HG02973 (cell line): ENCODE data around the gene ZIC2.

Experiments used
- ATAC-seq: cut with Tn5 transposase; IDR thresholded peaks from one replicate; pipeline ENCODE4 v1.9.1; 2021; ENCODE audit warnings: moderate library complexity; ENCODE audit not compliant: unreplicated experiment

Gene ZIC2

DNA sequence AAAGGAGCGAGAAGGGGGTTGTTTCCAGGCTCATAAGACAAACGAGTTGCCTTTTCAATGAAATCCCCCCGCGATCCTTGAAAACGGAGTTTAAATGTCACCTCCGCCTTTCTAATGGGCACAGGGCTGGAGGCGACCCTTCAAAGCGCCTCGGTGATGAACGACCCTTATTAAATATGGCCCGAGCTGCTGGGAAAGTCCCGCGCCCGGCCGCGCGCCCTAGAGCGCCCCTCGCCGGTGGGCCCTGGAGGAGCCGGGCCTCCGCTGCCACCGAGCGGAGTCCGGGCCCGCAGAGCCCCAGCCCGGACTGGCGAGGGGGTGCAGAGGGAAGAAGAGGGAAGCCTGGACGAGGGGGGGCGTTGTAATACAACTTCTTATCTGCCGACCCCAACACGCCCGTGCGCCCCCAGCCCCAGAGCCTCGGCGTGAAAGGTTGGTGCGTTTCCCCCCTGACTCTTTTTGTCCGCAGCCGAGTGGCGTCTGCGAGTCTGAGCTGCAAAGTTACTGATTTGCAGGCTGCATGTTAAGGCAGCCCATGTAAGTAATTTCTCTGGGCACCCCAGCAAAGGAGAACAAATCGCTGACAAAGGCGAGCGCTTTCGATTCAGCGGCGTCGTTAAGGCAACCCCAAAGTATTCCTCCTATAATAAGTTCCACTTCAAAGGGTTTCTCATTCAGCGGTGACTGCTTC, 21.9 kb upstream of the ZIC2 start:
- ATAC-seq, result no peak

DNA sequence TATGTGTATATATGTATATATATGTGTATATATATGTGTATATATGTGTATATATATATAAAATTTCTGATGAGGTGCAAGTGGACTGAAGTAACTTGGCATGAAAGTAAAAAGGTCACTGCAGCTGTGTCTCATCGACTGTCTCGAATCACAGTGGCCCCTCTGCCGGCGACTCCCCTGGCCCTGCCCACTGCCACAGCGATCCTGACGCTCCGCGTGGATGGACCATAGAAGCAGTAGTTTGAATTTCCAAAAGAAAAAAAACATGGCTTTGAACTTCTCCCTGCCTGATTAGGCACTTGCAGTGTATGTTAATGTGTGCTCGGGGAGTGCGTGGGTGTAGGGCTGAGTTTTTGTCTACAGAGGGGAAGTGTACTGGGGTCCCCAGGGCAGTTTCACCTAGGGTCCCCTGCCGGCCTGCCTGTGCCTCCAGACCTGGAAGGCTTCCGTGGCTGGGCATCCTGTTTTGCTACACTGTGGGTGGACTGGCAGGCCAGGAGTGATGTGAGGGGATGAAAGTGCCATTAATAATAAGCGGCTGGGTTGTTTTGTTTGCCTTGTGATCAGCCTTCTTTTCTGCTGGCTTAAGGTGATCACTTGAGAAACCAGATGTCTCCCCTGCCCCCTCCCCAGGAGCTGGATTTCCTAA, 20.8 kb upstream of the ZIC2 start:
- ATAC-seq, result no peak

DNA sequence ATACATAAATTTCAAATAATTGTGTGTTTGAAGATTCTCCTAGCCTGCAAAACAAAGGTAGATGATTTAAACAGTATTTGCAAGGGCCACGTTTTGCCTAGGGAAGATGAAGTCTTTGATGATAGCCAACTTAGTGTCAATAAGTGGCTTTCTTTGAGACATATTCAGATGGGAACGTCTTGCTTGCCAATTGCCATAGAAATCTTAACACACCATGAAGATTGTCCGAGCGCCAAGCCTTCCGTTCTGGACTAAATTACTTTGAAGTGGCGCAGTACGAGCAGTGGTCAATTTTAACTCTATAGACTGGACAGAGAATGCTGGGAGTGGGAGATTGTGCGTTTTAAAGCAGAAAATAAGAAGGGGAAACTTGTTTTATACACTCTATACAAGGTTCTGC, 19.9 kb upstream of the ZIC2 start:
- no peak for ATAC-seq

DNA sequence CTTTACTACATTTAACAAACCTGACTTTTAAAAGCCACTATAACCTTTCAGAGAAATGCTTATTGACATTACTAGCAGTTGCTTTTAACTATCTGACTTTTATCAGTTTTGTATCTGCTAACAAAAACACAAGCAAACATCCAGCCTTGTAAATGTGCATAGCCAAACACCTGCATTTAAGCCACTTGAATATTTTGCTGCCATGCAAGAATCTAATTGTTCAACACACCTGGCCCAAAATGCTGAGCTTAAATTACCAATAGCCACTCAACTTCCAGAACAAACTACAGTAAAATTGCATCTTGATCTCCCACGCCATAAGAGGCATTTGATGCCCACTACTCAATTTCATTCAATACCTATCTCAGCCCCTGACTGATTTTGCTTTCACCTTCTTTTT, 19.3 kb upstream of the ZIC2 start:
- ATAC-seq, result no peak

DNA sequence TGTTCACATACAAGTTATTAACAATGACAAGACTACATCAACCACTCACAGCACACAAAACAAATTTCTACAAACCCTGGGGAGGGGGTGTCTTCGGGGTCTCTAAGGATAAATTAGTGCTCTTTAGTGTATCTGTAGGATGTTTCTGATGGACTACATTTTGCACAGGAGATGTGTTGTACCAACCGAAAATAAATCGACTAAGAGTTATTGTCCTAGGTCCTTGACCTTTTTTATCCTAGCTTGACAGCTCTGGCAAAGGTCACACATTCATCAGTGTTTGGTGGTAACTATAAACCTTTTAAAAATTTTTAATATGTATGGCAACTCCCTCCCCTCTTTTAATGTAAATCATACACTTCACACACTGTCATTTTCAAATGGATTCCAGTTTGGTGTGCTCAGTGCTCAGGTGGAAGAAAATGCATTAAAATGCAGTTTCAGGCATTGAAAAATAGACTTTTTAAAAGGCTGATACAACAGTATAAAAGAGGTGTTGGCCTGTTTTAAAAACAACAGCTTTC, 17.7 kb upstream of the ZIC2 start:
- no peak for ATAC-seq

DNA sequence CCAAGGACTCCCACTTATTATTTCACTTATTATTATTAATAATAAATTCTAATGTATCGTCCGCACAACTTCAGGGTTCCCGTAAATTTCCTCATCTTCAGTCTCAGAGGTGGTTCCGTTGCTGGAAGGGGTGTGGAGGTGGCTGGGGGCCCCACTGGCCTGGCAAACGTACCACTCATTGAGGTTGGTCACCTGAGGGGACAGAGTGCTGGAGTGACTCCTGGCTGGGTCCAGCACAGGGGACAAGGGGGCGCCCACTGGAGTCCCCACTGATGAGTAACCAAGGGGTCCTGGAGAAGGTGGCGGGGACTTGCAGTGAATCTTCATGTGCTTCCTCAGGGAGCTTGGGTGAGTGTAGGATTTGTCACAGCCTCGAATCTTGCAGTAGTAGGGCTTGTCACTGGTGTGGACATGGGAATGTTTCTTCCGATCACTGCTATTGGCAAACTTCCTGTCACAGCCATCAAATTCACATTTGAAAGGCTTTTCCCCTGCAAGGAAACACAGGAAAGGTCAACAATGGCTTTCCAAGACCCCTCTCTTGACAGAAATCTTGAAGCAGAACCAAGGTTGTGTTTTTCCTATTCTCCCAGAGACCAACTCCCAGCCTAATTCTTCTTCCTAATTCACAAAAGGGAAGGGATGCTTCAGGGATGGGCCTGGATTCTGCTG, 16.1 kb upstream of the ZIC2 start:
- no peak for ATAC-seq

DNA sequence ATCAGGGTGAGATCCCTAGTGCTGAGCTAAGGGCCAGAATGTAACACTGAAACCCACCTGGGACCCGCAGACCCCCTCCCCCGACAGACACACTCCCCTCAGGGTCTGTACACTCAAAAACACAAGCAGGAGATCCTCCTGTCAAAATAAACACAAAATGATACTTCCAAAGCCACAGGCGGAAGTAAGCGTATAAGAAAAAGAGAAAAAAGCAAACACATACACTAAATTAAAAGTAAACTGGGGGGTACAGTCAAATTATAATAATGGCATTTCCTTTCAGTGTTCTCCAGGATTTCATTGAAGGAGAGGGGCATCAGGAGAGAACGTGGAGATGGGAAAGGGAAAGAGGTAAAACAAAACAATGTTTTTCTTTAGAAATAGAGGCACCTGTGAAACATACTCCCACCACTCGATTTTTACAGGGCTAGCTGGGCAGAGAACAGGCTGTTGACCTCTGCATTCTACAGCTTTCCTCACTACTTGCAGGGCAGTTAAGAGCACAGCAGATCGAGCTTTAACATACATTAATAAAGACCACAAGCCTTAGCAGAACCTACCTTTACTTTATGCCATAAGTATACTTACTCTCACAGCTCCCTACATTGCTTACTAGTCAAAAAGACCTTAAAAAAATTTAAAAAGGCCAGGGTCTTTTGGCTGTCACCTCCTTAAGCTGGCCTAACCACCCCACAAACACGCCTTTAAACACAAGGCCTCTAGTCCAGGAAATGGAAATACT, 15.3 kb upstream of the ZIC2 start:
- ATAC-seq, result no peak

DNA sequence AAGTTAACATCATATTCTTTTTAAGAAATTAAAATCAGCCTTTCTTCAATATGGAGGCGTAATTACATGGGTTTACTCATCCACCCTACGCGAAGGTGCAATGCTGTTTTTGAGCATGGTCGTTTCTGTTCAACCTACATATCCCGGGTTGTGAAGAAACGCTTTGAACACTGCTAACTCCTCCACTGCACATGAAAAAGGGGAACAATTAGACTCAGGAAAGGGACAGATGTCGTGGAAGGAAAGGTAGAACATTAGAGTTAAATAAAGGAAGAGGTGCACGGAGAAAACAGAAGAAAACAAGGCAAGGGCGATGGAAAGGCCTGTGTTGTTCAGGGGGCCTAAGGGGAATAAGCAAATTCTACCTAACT, 14.1 kb upstream of the ZIC2 start:
- ATAC-seq, result no peak

DNA sequence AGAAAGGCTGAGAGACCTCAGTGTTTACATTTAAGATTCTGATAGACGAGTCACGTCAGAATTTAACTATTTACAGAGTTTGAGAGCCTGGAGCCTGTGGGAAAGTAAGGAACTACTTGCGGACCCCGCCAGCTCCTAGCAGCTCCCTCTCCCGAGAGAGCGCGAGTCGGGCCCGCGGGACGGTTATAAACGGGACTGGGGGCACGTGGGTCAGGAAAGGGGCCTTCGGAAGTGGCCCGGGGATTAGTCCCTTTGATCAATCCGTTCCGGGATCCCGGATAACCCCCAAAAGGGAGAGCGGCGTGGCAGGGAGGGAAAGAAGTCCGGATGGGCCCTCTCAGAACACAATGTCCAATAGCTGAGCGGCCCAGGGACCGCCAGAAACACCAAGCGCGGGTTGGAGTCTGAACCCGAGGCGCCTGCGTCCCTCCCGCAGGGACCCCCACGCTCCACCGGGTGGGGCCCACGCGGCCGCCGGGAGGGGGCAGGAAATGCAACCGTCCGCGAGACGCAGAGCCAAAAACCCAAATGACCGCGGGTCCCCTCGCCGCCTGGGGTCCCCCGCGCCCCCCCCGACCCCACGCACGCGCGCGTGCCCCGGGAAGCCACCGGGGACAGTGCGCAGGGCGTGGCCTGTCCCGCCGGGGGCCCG, 13.6 kb upstream of the ZIC2 start:
- ATAC-seq, result no peak

DNA sequence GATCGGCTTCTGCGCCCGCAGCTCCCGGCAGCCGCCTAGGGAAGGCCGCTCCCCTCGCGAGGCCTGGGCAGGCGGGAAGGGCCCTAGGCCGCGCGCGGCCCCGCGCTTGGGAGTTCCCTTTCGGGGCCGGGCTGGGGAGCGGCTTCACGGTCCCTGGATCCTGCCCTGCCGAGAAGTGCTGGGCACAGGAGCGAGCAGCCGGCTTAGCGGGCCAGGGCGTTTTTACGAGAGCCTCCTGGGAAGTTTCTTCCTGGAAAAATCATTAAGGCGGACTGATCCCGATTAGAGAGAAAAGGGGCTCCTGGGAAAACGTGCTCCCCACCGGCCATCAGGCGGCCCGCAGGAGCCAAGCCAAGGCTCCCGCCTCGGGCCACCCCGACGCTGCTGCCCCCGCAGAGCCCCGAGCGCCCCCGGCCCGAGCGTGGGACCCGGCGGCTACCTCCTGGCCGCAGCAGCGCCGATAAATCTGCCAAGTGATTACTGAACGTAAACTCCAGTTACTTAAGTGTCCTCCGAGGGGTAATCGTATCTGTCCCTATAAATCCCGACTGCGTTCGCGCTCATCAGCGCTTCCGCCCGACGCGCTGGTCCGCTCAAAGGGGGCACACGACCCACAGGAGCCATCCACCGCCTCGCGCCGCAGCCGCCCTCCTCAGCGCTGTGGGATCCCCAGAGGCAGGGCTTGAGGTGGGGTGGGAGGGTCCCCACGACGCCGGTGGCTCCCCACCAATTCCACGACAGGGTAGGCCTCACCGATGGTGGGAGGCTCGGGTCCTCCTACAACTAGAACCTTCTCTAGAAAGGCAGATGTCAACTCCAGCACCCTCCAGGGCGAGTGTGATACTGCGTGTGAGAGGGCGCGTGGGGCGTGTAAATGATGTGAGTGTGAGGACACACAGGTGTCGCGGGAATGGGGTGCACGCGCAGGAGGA, 12.8 kb upstream of the ZIC2 start:
- ATAC-seq, result no peak

DNA sequence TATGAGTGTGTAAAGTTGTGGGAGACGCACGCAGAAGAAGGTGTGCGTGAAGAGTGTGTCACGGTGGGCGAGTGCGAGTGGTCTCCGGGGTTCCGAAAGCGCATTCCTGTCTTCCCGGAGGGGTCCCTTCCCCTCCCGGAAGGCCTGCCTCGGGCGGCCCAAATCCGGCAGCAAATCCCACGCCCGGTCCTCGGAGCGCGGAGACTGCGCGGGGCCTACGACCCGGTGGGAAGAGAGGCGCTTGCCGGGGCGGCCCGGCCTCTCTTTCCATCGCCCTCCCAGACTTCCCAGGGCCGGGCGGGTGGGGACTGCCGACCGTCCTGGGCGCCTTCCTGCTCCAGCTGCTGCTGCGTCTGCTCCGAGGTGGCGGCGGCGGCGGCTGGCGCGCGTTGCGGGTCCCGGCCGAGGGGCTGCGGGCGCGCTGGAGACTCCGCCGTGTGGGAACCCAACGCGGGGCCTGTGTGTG, 12.1 kb upstream of the ZIC2 start:
- no peak for ATAC-seq

DNA sequence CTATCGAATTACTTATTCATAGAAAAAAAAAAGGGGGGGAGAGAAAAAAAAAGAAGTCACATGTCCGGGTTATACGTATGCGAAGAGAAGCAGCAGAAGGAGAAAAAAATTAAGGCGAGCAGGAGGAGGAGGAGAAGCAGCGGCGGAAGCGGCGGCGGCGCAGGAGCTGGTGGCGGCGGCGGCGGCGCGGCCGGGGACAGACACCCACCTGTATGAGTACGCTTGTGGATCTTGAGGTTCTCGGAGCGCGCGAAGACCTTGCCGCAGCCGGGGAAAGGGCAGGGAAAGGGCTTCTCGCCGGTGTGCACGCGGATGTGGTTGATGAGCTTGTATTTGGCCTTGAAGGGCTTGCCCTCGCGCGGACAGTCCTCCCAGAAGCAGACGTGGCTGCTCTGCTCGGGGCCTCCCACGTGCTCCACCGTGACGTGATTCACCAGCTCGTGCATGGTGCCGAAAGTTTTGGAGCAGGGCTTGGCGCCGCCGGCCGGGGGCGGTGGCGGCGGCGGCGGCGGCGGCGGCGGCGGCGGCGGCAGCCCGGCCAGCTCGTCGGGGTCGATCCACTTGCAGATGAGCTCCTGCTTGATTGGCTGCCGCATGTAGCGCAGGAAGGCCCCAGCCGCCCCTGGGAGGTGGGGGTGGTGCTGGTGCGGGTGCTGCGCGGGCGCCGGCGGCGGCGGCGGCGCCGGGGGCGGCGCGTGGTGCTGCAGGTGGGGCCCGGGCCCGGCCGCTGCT, 11.5 kb upstream of the ZIC2 start:
- no peak for ATAC-seq

DNA sequence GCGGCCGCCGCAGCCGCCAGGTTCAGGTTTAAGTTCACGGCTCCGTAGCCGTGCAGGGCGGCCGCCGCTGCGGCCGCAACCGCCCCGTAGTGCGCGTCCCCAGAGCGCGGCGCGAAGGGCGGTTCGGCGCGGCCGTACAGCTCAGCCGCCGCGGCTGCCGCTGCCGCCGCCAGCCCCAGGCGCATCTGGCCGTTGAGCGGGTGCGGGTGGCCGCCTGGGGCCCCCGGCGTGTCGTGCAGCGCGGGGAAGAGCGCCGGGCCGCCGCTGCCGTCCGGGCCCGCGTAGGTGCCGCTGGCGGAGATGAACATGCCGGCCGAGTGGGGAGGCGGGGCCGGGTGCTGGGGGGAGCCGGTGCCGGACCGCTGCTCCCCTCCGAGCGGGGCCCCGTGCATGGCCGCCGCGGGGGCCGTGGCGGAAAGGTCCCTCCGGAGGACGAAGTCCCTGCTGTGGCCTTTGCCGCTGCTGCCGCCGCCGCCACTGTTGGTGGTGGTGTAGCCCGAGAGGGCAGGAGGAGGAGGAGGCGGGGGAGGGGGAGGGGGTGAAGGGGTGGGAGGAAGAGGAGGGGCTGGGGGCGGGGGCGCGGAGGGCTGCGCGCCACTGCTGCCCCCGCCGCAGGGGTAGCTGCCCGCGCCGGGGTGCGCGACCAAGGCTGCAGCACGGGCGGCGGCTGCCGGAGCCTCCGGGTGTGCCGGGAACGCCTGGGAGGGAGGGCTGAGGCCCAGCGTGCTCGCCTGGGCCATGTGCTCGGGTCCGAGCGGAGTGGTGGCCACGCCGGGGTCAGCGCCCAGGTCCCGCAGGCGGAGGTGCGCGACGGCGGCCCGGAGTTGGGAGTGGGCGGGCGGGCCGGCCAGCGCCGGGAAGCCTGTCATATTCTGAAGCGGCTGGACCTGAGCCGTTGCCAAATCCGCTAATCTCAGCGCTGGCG, 10.7 kb upstream of the ZIC2 start:
- no peak for ATAC-seq

DNA sequence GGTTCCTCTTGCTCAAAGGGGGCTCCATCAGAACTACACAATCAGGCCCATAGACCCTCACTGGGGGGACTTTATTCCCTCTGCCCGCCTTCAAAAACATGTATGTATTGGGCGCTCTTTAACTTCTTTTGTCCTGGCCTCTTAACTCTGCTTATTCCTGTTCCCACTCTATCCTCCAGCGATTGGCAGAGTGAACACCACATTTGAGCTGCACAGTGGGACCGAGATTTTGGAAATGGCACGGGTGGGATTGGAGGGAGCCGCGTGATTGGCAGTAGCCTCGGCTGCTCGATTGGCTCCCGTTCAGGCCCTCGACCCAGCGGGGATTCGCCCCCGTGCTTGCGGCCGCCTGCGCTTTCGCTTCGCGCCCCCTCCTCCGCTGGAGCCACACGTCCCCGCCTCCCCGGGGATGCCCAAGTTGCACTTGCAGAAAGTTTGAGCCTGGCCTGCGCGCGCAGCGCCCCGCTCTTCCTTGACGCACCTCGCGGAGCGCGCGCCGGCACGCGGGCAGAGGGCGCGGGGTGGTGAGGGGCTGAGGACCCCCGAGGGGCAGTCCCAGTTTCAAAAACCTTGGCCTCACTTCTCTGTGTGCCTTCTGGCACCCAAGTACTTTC, 9.9 kb upstream of the ZIC2 start, which contains the start of gene ZIC5:
ZIC5 (minus strand) TSS at position 192 of the 614 bp plus-strand sequence; CDS start at position 28, 164 bp downstream.
- ATAC-seq, result no peak

DNA sequence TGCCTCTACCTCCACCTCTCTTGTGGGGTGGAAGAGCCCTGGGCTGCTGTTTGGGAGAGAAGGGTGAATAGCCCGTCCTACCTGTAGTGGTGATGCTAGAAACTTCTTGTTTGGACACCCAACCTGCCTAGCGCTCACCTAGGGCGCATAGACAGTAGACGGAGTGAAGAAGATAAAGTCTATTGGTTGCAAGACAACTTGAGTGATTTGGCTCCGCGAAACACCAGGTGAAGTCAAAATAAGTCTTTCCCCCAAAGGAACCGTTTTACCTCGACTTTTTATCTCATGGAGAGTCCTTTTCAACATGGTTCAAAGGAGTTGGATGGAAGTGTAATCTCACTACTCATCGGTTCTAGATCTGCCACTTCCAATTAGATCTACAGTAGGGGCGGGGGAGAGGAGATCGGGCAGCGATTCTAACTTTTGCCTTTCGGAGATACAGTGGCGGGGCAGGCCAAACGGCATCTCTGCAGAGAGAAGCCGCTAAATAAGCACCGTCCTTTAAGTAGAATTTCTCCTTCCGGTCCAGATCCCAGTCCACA, 9.3 kb upstream of the ZIC2 start:
- ATAC-seq, result no peak

DNA sequence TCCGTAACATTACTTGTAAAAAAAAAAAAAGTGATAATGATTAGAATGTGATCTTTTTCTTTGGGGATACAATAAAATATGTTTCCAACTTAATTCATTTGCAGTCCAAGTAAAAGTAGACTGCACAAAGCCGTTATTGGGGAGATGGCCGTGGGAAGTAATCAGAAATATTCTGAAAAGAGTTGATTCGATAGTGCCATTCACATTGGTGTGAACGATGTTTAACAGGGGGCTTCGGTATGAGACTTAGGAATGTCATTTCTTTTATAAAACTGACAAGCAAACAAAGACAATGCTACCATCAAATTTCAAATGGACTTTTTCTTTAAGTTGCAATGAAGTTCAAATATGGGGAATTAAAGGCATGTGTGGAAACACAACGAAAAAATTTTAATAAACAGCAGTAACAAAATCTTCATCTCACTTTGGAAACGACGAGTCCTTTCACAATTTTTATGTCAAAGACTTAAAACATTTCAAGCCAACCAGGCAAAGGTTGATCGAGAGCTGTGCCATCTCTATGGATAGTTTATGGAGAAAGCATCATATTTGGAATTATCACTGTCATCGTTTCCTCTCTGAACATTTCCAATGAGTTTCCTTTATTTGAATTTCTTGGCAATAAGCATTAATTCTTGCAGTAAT, 8.3 kb upstream of the ZIC2 start:
- ATAC-seq, result no peak

DNA sequence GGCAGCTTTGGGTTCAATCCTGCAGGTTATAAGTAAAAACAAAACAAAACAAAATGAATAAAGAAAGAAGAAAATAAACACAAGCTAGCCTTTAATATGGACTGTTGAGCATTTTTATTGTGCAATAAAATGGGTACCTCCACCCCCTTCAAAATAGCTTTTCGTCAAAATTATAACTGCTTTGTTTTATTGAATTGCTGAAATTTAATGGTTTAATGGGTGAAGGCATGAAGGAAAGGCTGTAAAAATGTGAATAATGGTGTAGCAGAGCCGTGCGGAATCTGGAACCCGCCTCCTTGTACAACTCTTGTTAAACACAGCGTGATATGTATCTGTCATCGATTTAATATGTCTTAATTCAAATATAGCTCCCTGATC, 7.8 kb upstream of the ZIC2 start:
- no peak for ATAC-seq
